Activated T-helper 9 cell treated with anti-CD3 and anti-CD28 coated beads, Interleukin-2, amount 50 U/mL, for 16 hours (primary cell): ENCODE measurements around the gene KRCC1.
A peak's percentile ranks its signal among the peaks of the same experiment; 100 is the strongest.

ENCODE experiments used
- DNase-seq: peaks from one replicate; pipeline ENCODE4 v3.0.0-alpha.2; 2020; ENCODE audit warnings: low read depth

KRCC1 gene

GRCh38 chr2:88055371-88056128 is at the start of gene KRCC1:
Gene KRCC1 (minus strand): TSS chr2:88055783. CDS start chr2:88028563, 27,220 bp downstream.
- peak; percentile 92 for DNase-seq

- DNase-seq, result no peak
Measured at GRCh38 chr2:88100489-88100858, 44.9 kb upstream of the KRCC1 start.

- no peak for DNase-seq
Measured at GRCh38 chr2:88099798-88100488, 44.4 kb upstream of the KRCC1 start.

- DNase-seq, result no peak
Measured at GRCh38 chr2:88098558-88098900, 42.9 kb upstream of the KRCC1 start.

- DNase-seq, result no peak
Measured at GRCh38 chr2:88097891-88098557, 42.4 kb upstream of the KRCC1 start.

- no peak for DNase-seq
Measured at GRCh38 chr2:88097192-88097591, 41.6 kb upstream of the KRCC1 start.

- no peak for DNase-seq
Measured at GRCh38 chr2:88096708-88097107, 41.1 kb upstream of the KRCC1 start.

GRCh38 chr2:88095022-88095421 is 39.4 kb upstream of the KRCC1 start:
- DNase-seq, result no peak

- no peak for DNase-seq
Measured at GRCh38 chr2:88092773-88093172, 37.2 kb upstream of the KRCC1 start.

- DNase-seq, result no peak
Measured at GRCh38 chr2:88091943-88092342, 36.4 kb upstream of the KRCC1 start.

GRCh38 chr2:88090446-88091283 is 35.1 kb upstream of the KRCC1 start:
- no peak for DNase-seq

GRCh38 chr2:88088999-88089398 is 33.4 kb upstream of the KRCC1 start:
- no peak for DNase-seq

- DNase-seq, result no peak
Measured at GRCh38 chr2:88087763-88088162, 32.2 kb upstream of the KRCC1 start.

- DNase-seq, result no peak
Measured at GRCh38 chr2:88087073-88087472, 31.5 kb upstream of the KRCC1 start.

GRCh38 chr2:88086401-88086800 is 30.8 kb upstream of the KRCC1 start:
- DNase-seq, result no peak

- DNase-seq, result no peak
Measured at GRCh38 chr2:88085602-88086001, 30.0 kb upstream of the KRCC1 start.

- DNase-seq, result no peak
Measured at GRCh38 chr2:88085099-88085498, 29.5 kb upstream of the KRCC1 start.

- DNase-seq, result no peak
Measured at GRCh38 chr2:88082781-88083180, 27.2 kb upstream of the KRCC1 start.

- DNase-seq, result no peak
Measured at GRCh38 chr2:88081924-88082608, 26.5 kb upstream of the KRCC1 start.

- DNase-seq, result no peak
Measured at GRCh38 chr2:88080545-88080944, 25.0 kb upstream of the KRCC1 start.

GRCh38 chr2:88078643-88079172 is 23.1 kb upstream of the KRCC1 start:
- DNase-seq, result no peak
